ENCODE data around the gene NLRP1.
"Not testable (repeated sequence)": the region's sequence is repeated elsewhere in the genome, so short reads cannot be mapped to it uniquely, and the experiment has no call there.

The NLRP1 gene

GRCh38 chr17:5585836-5586521 is 1.7 kb upstream of the NLRP1 start:
- DNase-seq, result peak; percentile 6

- DNase-seq, result no peak
Measured at GRCh38 chr17:5585287-5585794, 1.0 kb upstream of the NLRP1 start.

GRCh38 chr17:5583426-5584382 is 605 bp downstream of the NLRP1 start:
- peak; percentile 6 for DNase-seq

- DNase-seq, result no peak
Measured at GRCh38 chr17:5582209-5583185, 1.8 kb downstream of the NLRP1 start.

GRCh38 chr17:5581655-5582054 is 2.7 kb downstream of the NLRP1 start:
- no peak for DNase-seq

- no peak for DNase-seq
Measured at GRCh38 chr17:5580969-5581368, 3.3 kb downstream of the NLRP1 start.

GRCh38 chr17:5580367-5580766 is 3.9 kb downstream of the NLRP1 start:
- peak; percentile 36 for DNase-seq

- not testable (repeated sequence) for DNase-seq
Measured at GRCh38 chr17:5578768-5579167, 5.5 kb downstream of the NLRP1 start.

- not testable (repeated sequence) for DNase-seq
Measured at GRCh38 chr17:5573017-5573416, 11.3 kb downstream of the NLRP1 start.

- no peak for DNase-seq
Measured at GRCh38 chr17:5571281-5571680, 13.0 kb downstream of the NLRP1 start.

GRCh38 chr17:5565808-5566207 is 18.5 kb downstream of the NLRP1 start:
- no peak for DNase-seq

- DNase-seq, result peak; percentile 76
Measured at GRCh38 chr17:5563456-5563855, 20.9 kb downstream of the NLRP1 start.

- no peak for DNase-seq
Measured at GRCh38 chr17:5562661-5563360, 21.5 kb downstream of the NLRP1 start.

GRCh38 chr17:5561736-5562571 is 22.4 kb downstream of the NLRP1 start:
- DNase-seq, result no peak

- DNase-seq, result no peak
Measured at GRCh38 chr17:5560361-5560988, 23.8 kb downstream of the NLRP1 start.

- no peak for DNase-seq
Measured at GRCh38 chr17:5558815-5559785, 25.2 kb downstream of the NLRP1 start.

GRCh38 chr17:5557990-5558389 is 26.3 kb downstream of the NLRP1 start:
- no peak for DNase-seq

- DNase-seq, result peak; percentile 76
Measured at GRCh38 chr17:5557485-5557884, 26.8 kb downstream of the NLRP1 start.

GRCh38 chr17:5555254-5555653 is 29.1 kb downstream of the NLRP1 start:
- peak; percentile 58 for DNase-seq

All from fibroblast of skin of right biceps (primary cell).